Cerebellar nuclear complex (tissue), 1 donor: Measurements from ENCODE around the gene IQCE.
A peak's percentile ranks its signal among the peaks of the same experiment; 100 is the strongest.

Experiments used
- DNase-seq, 2 experiments: peaks; one replicate each; lab custom pipeline; 2025; lab: John Stamatoyannopoulos, UW

Gene IQCE

GRCh38 chr7:2558629-2559282 lies at the start of gene IQCE:
Gene IQCE (plus strand): TSS chr7:2558979. CDS start chr7:2559182, 203 bp downstream.
- peak in 1 of 2 experiments; percentile 57 for DNase-seq

- DNase-seq, result no peak
Measured at GRCh38 chr7:2509298-2509906, 49.4 kb upstream of the IQCE start.

GRCh38 chr7:2510130-2510776 lies 48.5 kb upstream of the IQCE start:
- DNase-seq, result no peak

GRCh38 chr7:2510909-2511768 lies 47.6 kb upstream of the IQCE start:
- no peak for DNase-seq

GRCh38 chr7:2511769-2512168 lies 47.0 kb upstream of the IQCE start:
- no peak for DNase-seq

GRCh38 chr7:2512179-2512661 lies 46.6 kb upstream of the IQCE start:
- no peak for DNase-seq

GRCh38 chr7:2512713-2513112 lies 46.1 kb upstream of the IQCE start:
- no peak for DNase-seq

- DNase-seq, result no peak
Measured at GRCh38 chr7:2513702-2514101, 45.1 kb upstream of the IQCE start.

- no peak for DNase-seq
Measured at GRCh38 chr7:2514473-2515423, 44.0 kb upstream of the IQCE start.

- no peak for DNase-seq
Measured at GRCh38 chr7:2515424-2516193, 43.2 kb upstream of the IQCE start.

GRCh38 chr7:2516194-2516555 lies 42.6 kb upstream of the IQCE start:
- DNase-seq, result no peak

GRCh38 chr7:2517026-2517425 lies 41.8 kb upstream of the IQCE start:
- no peak for DNase-seq

GRCh38 chr7:2517678-2518507 lies 40.9 kb upstream of the IQCE start:
- peak in 1 of 2 experiments; percentile 37 for DNase-seq

- DNase-seq, result no peak
Measured at GRCh38 chr7:2518737-2519118, 40.1 kb upstream of the IQCE start.

GRCh38 chr7:2519119-2519930 lies 39.5 kb upstream of the IQCE start, which contains the start of gene LFNG:
Gene LFNG (plus strand): TSS chr7:2519774. CDS start chr7:2519862, 88 bp downstream.
- DNase-seq, result peak; percentile 9 to 33

- DNase-seq, result no peak
Measured at GRCh38 chr7:2520131-2520760, 38.5 kb upstream of the IQCE start.

GRCh38 chr7:2520761-2521290 lies 38.0 kb upstream of the IQCE start:
- no peak for DNase-seq

GRCh38 chr7:2521341-2521745 lies 37.4 kb upstream of the IQCE start:
- DNase-seq, result no peak
